ENCODE data around the gene CTBP2. TPM values are rescaled to one million over a fixed set of nuclear protein-coding genes. Genes with fewer than 3 reads are reported as not detected.

Gene CTBP2
- total and polyA plus RNA-seq, 10 of the 15 experiments (the other 5 are each of a cell fraction or from before 2014, with no cell fraction given): 0.02 to 0.72 (median 0.06) TPM; not detected in 2

- TF ChIP-seq ZNF687 (IDR thresholded peaks at IDR 0.05) (no peak), SMARCA5 (IDR thresholded peaks at IDR 0.05) (no peak), NFYB (IDR thresholded peaks at IDR 0.05; ENCODE audit: insufficient read depth, low read depth, low read length) (no peak), LARP7 (IDR thresholded peaks at IDR 0.05) (no peak), NKRF (conservative IDR thresholded peaks at IDR 0.05) (no peak), FOS (IDR thresholded peaks at IDR 0.05; ENCODE audit: borderline replicate concordance, extremely low read depth, insufficient read length) (no peak), MEF2A (IDR thresholded peaks at IDR 0.05; ENCODE audit: insufficient read depth, low read depth, low read length) (no peak), STAT1 (conservative IDR thresholded peaks at IDR 0.05) (no peak)
- TF ChIP-seq, protein P1, sequence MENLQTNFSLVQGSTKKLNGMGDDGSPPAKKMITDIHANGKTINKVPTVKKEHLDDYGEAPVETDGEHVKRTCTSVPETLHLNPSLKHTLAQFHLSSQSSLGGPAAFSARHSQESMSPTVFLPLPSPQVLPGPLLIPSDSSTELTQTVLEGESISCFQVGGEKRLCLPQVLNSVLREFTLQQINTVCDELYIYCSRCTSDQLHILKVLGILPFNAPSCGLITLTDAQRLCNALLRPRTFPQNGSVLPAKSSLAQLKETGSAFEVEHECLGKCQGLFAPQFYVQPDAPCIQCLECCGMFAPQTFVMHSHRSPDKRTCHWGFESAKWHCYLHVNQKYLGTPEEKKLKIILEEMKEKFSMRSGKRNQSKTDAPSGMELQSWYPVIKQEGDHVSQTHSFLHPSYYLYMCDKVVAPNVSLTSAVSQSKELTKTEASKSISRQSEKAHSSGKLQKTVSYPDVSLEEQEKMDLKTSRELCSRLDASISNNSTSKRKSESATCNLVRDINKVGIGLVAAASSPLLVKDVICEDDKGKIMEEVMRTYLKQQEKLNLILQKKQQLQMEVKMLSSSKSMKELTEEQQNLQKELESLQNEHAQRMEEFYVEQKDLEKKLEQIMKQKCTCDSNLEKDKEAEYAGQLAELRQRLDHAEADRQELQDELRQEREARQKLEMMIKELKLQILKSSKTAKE (IDR thresholded peaks at IDR 0.05; ENCODE audit: low read depth, poor library complexity, severe bottlenecking): no peak
These were observed 42.3 kb downstream of the CTBP2 start (continued) for GRCh38 chr10:125118011-125118611.

All from GM12878 (cell line).